K562 (cell line): Measurements from ENCODE around the gene SLC22A12. TPM values are rescaled to one million over a fixed set of nuclear protein-coding genes. Genes with fewer than 3 reads are reported as not detected.
A peak's percentile ranks its signal among the peaks of the same experiment; 100 is the strongest.

Experiments
- GATA2 ChIP-seq: sonication (generic); formaldehyde crosslinking; IDR thresholded peaks from 2 replicates; pipeline ENCODE4 v1.4.0; 2020; ENCODE audit warnings: mild to moderate bottlenecking, missing genetic modification reagents
- RAD21 ChIP-seq, 2 experiments: fragments of 250-450 bp in 1 of 2; fragments of 450-650 bp in 1 of 2; sonication (Bioruptor Pico) in 1 of 2; formaldehyde crosslinking in 1 of 2; IDR thresholded peaks in 1 of 2; conservative IDR thresholded peaks in 1 of 2; 2 replicates each; pipeline versions ENCODE4 v1.4.0 to v1.8.0; 2020 to 2022; ENCODE audit warnings: mild to moderate bottlenecking in 2 of 2, moderate library complexity in 1 of 2
- TRIM28 ChIP-seq: fragments of 450-650 bp; IDR thresholded peaks from 2 replicates; pipeline ENCODE4 v1.6.1; 2017
- polyA plus RNA-seq, 8 experiments: library from polyadenylated mRNA; depleted of rRNA in 4 of 8; stranded (reverse) in 5 of 8; unstranded in 3 of 8; fragments of >200 nt; fragmentation: Nextera tagmentation in 2 of 8; fragmentation: Illumina TruSeq in 1 of 8; extraction: Ambion mirVana in 2 of 8; extraction: Trizol in 1 of 8; gene quantifications; 2 replicates each; pipeline versions ENCODE4 v1.2.1 to v1.2.3, GENCODE V29; 2011 to 2014; ENCODE audit warnings: inconsistent platforms in 1 of 8, missing spikeins in 1 of 8
- total RNA-seq, 7 experiments: library from RNA; depleted of rRNA in 6 of 7; stranded (reverse); fragments of >200 nt in 6 of 7; fragmentation: Illumina TruSeq in 2 of 7; extraction: Trizol in 2 of 7; gene quantifications; 2 replicates each; pipeline versions ENCODE4 v1.2.1 to v1.2.3, GENCODE V29; 2011 to 2021; ENCODE audit warnings: low replicate concordance in 1 of 7
- TF ChIP-seq, protein P1 (sequence below), 3 experiments: IDR thresholded peaks in 2 of 3; conservative IDR thresholded peaks in 1 of 3; 2 replicates each; pipeline ENCODE4 v1.5.1; 2011 to 2012; ENCODE audit warnings: low read length in 3 of 3, mild to moderate bottlenecking in 3 of 3, control low read depth in 2 of 3, improper control_type of control experiment in 1 of 3, inconsistent platforms in 1 of 3, low read depth in 1 of 3, mixed read lengths in 1 of 3, moderate library complexity in 1 of 3; ENCODE audit not compliant: insufficient read depth in 2 of 3

The SLC22A12 gene
- total and polyA plus RNA-seq, 9 of the 15 experiments (the other 6 are each of a cell fraction or from before 2014, with no cell fraction given) = not detected

DNA sequence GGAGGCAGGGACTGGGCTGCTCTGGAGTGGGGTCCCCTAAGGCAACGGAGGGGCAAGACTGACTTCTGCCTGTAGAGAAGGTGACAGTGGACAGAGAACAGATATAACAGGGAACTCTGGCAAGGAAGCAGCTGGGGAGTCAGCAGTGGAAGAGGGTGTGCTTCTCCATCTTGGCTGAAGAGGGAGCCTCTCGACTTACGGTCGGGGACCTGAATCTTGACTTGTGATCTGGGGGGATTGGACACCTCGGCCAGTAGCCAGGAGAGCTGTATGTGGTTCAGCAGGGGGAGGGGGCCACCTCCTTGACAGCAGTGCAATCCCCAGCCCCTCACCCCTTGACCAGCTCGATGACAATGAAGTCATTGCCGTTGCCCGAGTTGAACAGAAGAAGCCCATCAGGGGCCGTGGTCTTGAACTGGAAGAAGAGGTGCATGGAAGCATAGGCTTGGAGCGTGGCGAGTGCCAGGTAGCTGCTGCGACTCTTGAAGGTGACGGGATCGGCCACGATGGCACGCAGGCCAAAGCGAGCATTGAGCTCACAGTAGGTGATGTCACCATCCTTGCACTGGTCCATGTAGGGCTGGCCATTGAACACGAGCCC is 60.0 kb downstream of the SLC22A12 start (continued):
- TF ChIP-seq TRIM28 (no peak), RAD21 (CRISPR knock-in tag; conservative IDR thresholded peaks at IDR 0.05 in 1 of 2, IDR thresholded peaks at IDR 0.05 in 1 of 2) (peak; percentile 42 to 76; a peak in 3 of 4 replicates), GATA2 (CRISPR knock-in tag) (peak; percentile 37; the same call in 1 of the 2 replicates)
- TF ChIP-seq, protein P1, sequence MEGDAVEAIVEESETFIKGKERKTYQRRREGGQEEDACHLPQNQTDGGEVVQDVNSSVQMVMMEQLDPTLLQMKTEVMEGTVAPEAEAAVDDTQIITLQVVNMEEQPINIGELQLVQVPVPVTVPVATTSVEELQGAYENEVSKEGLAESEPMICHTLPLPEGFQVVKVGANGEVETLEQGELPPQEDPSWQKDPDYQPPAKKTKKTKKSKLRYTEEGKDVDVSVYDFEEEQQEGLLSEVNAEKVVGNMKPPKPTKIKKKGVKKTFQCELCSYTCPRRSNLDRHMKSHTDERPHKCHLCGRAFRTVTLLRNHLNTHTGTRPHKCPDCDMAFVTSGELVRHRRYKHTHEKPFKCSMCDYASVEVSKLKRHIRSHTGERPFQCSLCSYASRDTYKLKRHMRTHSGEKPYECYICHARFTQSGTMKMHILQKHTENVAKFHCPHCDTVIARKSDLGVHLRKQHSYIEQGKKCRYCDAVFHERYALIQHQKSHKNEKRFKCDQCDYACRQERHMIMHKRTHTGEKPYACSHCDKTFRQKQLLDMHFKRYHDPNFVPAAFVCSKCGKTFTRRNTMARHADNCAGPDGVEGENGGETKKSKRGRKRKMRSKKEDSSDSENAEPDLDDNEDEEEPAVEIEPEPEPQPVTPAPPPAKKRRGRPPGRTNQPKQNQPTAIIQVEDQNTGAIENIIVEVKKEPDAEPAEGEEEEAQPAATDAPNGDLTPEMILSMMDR (IDR thresholded peaks at IDR 0.05 in 2 of 3, conservative IDR thresholded peaks at IDR 0.05 in 1 of 3; ENCODE audit: insufficient read depth in 2 of 3, low read depth in 1 of 3, low read length in 3 of 3) = peak; percentile 66 to 83 (median 75)

Other genes starting within 250 kb of the SLC22A12 start
Only the 7 nearest of the 8 such genes appear.
- not detected in 2 replicates for gene SLC22A11, start 35.3 kb upstream of the SLC22A12 start, total RNA-seq (2014; rRNA removed)
- gene SLC22A11, start 35.3 kb upstream of the SLC22A12 start, total RNA-seq (2014; rRNA removed; fragmentation: Illumina TruSeq; extraction: Trizol) = not detected in 2 replicates
- not detected in 2 replicates for gene SLC22A11, start 35.3 kb upstream of the SLC22A12 start, total RNA-seq (2015; rRNA removed; fragmentation: Illumina TruSeq; extraction: Trizol)
- gene SLC22A11, start 35.3 kb upstream of the SLC22A12 start, total RNA-seq (2021) = not detected in 2 replicates
- gene SLC22A11, start 35.3 kb upstream of the SLC22A12 start, polyA plus RNA-seq (2011; rRNA removed) = 0.07 TPM in 1 of 2 replicates, not detected in the other
- gene SLC22A11, start 35.3 kb upstream of the SLC22A12 start, polyA plus RNA-seq (2014; fragmentation: Illumina TruSeq; extraction: Trizol) = not detected in 2 replicates
- not detected for gene SLC22A11, start 35.3 kb upstream of the SLC22A12 start, polyA plus RNA-seq (2014; fragmentation: Nextera tagmentation; extraction: Ambion mirVana)
- gene SLC22A11, start 35.3 kb upstream of the SLC22A12 start, polyA plus RNA-seq (2014; rRNA removed) = 0.07 TPM in 1 of 2 replicates, not detected in the other
- 0.45 and 0.53 TPM in 2 replicates for gene NRXN2, start 132.0 kb downstream of the SLC22A12 start, total RNA-seq (2014; rRNA removed)
- not detected in 2 replicates for gene NRXN2, start 132.0 kb downstream of the SLC22A12 start, total RNA-seq (2014; rRNA removed; fragmentation: Illumina TruSeq; extraction: Trizol)
- 0.11 TPM in 1 of 2 replicates, not detected in the other for gene NRXN2, start 132.0 kb downstream of the SLC22A12 start, total RNA-seq (2015; rRNA removed; fragmentation: Illumina TruSeq; extraction: Trizol)
- 0.47 and 0.69 TPM in 2 replicates for gene NRXN2, start 132.0 kb downstream of the SLC22A12 start, total RNA-seq (2021)
- 0.15 and 0.18 TPM in 2 replicates for gene NRXN2, start 132.0 kb downstream of the SLC22A12 start, polyA plus RNA-seq (2011; rRNA removed)
- gene NRXN2, start 132.0 kb downstream of the SLC22A12 start, polyA plus RNA-seq (2014; fragmentation: Illumina TruSeq; extraction: Trizol) = 0.07 and 0.08 TPM in 2 replicates
- not detected for gene NRXN2, start 132.0 kb downstream of the SLC22A12 start, polyA plus RNA-seq (2014; fragmentation: Nextera tagmentation; extraction: Ambion mirVana)
- gene NRXN2, start 132.0 kb downstream of the SLC22A12 start, polyA plus RNA-seq (2014; rRNA removed) = 0.12 TPM in 1 of 2 replicates, not detected in the other
- 10.8 and 12.3 TPM in 2 replicates for gene RASGRP2, start 152.9 kb downstream of the SLC22A12 start, total RNA-seq (2014; rRNA removed)
- gene RASGRP2, start 152.9 kb downstream of the SLC22A12 start, total RNA-seq (2014; rRNA removed; fragmentation: Illumina TruSeq; extraction: Trizol) = 4.2 and 5.3 TPM in 2 replicates
- gene RASGRP2, start 152.9 kb downstream of the SLC22A12 start, total RNA-seq (2015; rRNA removed; fragmentation: Illumina TruSeq; extraction: Trizol) = 4.1 and 5.0 TPM in 2 replicates
- gene RASGRP2, start 152.9 kb downstream of the SLC22A12 start, total RNA-seq (2021) = 14.6 and 15.8 TPM in 2 replicates
- 15.7 and 16.6 TPM in 2 replicates for gene RASGRP2, start 152.9 kb downstream of the SLC22A12 start, polyA plus RNA-seq (2011; rRNA removed)
- gene RASGRP2, start 152.9 kb downstream of the SLC22A12 start, polyA plus RNA-seq (2014; fragmentation: Illumina TruSeq; extraction: Trizol) = 5.5 and 6.3 TPM in 2 replicates
- gene RASGRP2, start 152.9 kb downstream of the SLC22A12 start, polyA plus RNA-seq (2014; fragmentation: Nextera tagmentation; extraction: Ambion mirVana) = 1 to 10 TPM in 1 of 2 experiments, under 1 TPM in 1; 0.87 to 1.1 TPM
- gene RASGRP2, start 152.9 kb downstream of the SLC22A12 start, polyA plus RNA-seq (2014; rRNA removed) = 15.8 and 22.7 TPM in 2 replicates
- 0.65 and 1.5 TPM in 2 replicates for gene PYGM, start 168.8 kb downstream of the SLC22A12 start, total RNA-seq (2014; rRNA removed)
- gene PYGM, start 168.8 kb downstream of the SLC22A12 start, total RNA-seq (2014; rRNA removed; fragmentation: Illumina TruSeq; extraction: Trizol) = 0.29 and 0.32 TPM in 2 replicates
- 0.33 and 0.60 TPM in 2 replicates for gene PYGM, start 168.8 kb downstream of the SLC22A12 start, total RNA-seq (2015; rRNA removed; fragmentation: Illumina TruSeq; extraction: Trizol)
- gene PYGM, start 168.8 kb downstream of the SLC22A12 start, total RNA-seq (2021) = 0.69 and 1.2 TPM in 2 replicates
- gene PYGM, start 168.8 kb downstream of the SLC22A12 start, polyA plus RNA-seq (2011; rRNA removed) = 0.72 and 1.2 TPM in 2 replicates
- 0.76 and 0.87 TPM in 2 replicates for gene PYGM, start 168.8 kb downstream of the SLC22A12 start, polyA plus RNA-seq (2014; fragmentation: Illumina TruSeq; extraction: Trizol)
- gene PYGM, start 168.8 kb downstream of the SLC22A12 start, polyA plus RNA-seq (2014; fragmentation: Nextera tagmentation; extraction: Ambion mirVana) = under 1 TPM; 0.07 to 0.11 TPM
- gene PYGM, start 168.8 kb downstream of the SLC22A12 start, polyA plus RNA-seq (2014; rRNA removed) = 0.55 and 0.68 TPM in 2 replicates
- gene SF1, start 187.3 kb downstream of the SLC22A12 start, total RNA-seq (2014; rRNA removed) = 141 and 158 TPM in 2 replicates
- 111 and 122 TPM in 2 replicates for gene SF1, start 187.3 kb downstream of the SLC22A12 start, total RNA-seq (2014; rRNA removed; fragmentation: Illumina TruSeq; extraction: Trizol)
- 78.3 and 84.0 TPM in 2 replicates for gene SF1, start 187.3 kb downstream of the SLC22A12 start, total RNA-seq (2015; rRNA removed; fragmentation: Illumina TruSeq; extraction: Trizol)
- gene SF1, start 187.3 kb downstream of the SLC22A12 start, total RNA-seq (2021) = 295 and 334 TPM in 2 replicates
- gene SF1, start 187.3 kb downstream of the SLC22A12 start, polyA plus RNA-seq (2011; rRNA removed) = 64.3 and 88.2 TPM in 2 replicates
- gene SF1, start 187.3 kb downstream of the SLC22A12 start, polyA plus RNA-seq (2014; fragmentation: Illumina TruSeq; extraction: Trizol) = 207 and 244 TPM in 2 replicates
- gene SF1, start 187.3 kb downstream of the SLC22A12 start, polyA plus RNA-seq (2014; fragmentation: Nextera tagmentation; extraction: Ambion mirVana) = 10 to 100 TPM; 13.1 to 14.0 TPM
- gene SF1, start 187.3 kb downstream of the SLC22A12 start, polyA plus RNA-seq (2014; rRNA removed) = 123 and 131 TPM in 2 replicates
- 9.6 and 13.7 TPM in 2 replicates for gene MAP4K2, start 212.0 kb downstream of the SLC22A12 start, total RNA-seq (2014; rRNA removed)
- 3.4 and 4.9 TPM in 2 replicates for gene MAP4K2, start 212.0 kb downstream of the SLC22A12 start, total RNA-seq (2014; rRNA removed; fragmentation: Illumina TruSeq; extraction: Trizol)
- 7.0 and 8.5 TPM in 2 replicates for gene MAP4K2, start 212.0 kb downstream of the SLC22A12 start, total RNA-seq (2015; rRNA removed; fragmentation: Illumina TruSeq; extraction: Trizol)
- gene MAP4K2, start 212.0 kb downstream of the SLC22A12 start, total RNA-seq (2021) = 13.9 and 14.5 TPM in 2 replicates
- 7.3 and 11.2 TPM in 2 replicates for gene MAP4K2, start 212.0 kb downstream of the SLC22A12 start, polyA plus RNA-seq (2011; rRNA removed)
- 8.5 and 12.2 TPM in 2 replicates for gene MAP4K2, start 212.0 kb downstream of the SLC22A12 start, polyA plus RNA-seq (2014; fragmentation: Illumina TruSeq; extraction: Trizol)
- under 1 TPM; 0.13 to 0.39 TPM for gene MAP4K2, start 212.0 kb downstream of the SLC22A12 start, polyA plus RNA-seq (2014; fragmentation: Nextera tagmentation; extraction: Ambion mirVana)
- 10.5 and 11.6 TPM in 2 replicates for gene MAP4K2, start 212.0 kb downstream of the SLC22A12 start, polyA plus RNA-seq (2014; rRNA removed)
- 24.3 and 29.4 TPM in 2 replicates for gene MEN1, start 219.3 kb downstream of the SLC22A12 start, total RNA-seq (2014; rRNA removed)
- gene MEN1, start 219.3 kb downstream of the SLC22A12 start, total RNA-seq (2014; rRNA removed; fragmentation: Illumina TruSeq; extraction: Trizol) = 6.3 and 7.3 TPM in 2 replicates
- 12.3 and 15.0 TPM in 2 replicates for gene MEN1, start 219.3 kb downstream of the SLC22A12 start, total RNA-seq (2015; rRNA removed; fragmentation: Illumina TruSeq; extraction: Trizol)
- 55.7 and 57.2 TPM in 2 replicates for gene MEN1, start 219.3 kb downstream of the SLC22A12 start, total RNA-seq (2021)
- gene MEN1, start 219.3 kb downstream of the SLC22A12 start, polyA plus RNA-seq (2011; rRNA removed) = 19.3 and 34.7 TPM in 2 replicates
- 42.7 and 48.3 TPM in 2 replicates for gene MEN1, start 219.3 kb downstream of the SLC22A12 start, polyA plus RNA-seq (2014; fragmentation: Illumina TruSeq; extraction: Trizol)
- 1 to 10 TPM; 3.4 to 3.9 TPM for gene MEN1, start 219.3 kb downstream of the SLC22A12 start, polyA plus RNA-seq (2014; fragmentation: Nextera tagmentation; extraction: Ambion mirVana)
- gene MEN1, start 219.3 kb downstream of the SLC22A12 start, polyA plus RNA-seq (2014; rRNA removed) = 40.5 and 42.5 TPM in 2 replicates